HCT116 (cell line): Measurements from ENCODE around the gene GLDN. TPM values are rescaled to one million over a fixed set of nuclear protein-coding genes. Genes with fewer than 3 reads are reported as not detected.

Experiments
- ATAC-seq: fragments of 200-7000 bp; cut with Tn5 transposase; 2 replicates; pipeline ENCODE4 v1.9.1; 2020; ENCODE audit warnings: mild to moderate bottlenecking, moderate library complexity
- BruUV-seq: library from RNA; stranded (reverse); fragments of 400-500 nt; replicated peaks from 2 replicates; lab custom pipeline; 2021; lab: Mats Ljungman, UMichigan
- CTCF ChIA-PET: fragments of 300-600 bp; sonication (Branson Sonifier 250); formaldehyde crosslinking; loops from one replicate; lab custom pipeline; 2021; ENCODE audit warnings: antibody characterized with exemption; lab: Charles Lee
- POLR2A ChIA-PET: fragments of 300-600, 350-600 bp; sonication (Branson Sonifier 250); formaldehyde crosslinking; loops from one replicate; lab custom pipeline; 2021; ENCODE audit warnings: antibody characterized with exemption; lab: Charles Lee
- RAD21 ChIA-PET, 2 experiments: fragments of 300-600 bp; sonication (Branson Sonifier 250); formaldehyde crosslinking; loops; one replicate each; lab custom pipeline; 2023; ENCODE audit warnings: low total read pairs in 2 of 2; ENCODE audit not compliant: uncharacterized antibody in 2 of 2, unreplicated experiment in 2 of 2, low non-redundant PET in 1 of 2; lab: Charles Lee
- DNase-seq: peaks from one replicate; pipeline ENCODE4 v3.0.0-alpha.2; 2010; ENCODE audit warnings: low read depth, low spot score
- H2AFZ ChIP-seq: fragments of 200-600 bp; shearing (Covaris generic), sonication (generic); 2 replicates; pipeline ENCODE4 v1.6.1; 2017; ENCODE audit warnings: low read depth, mixed run types, mixed read lengths, antibody characterized with exemption, low read length; ENCODE audit not compliant: poor library complexity, severe bottlenecking
- H3K27ac ChIP-seq: 2 replicates; pipeline ENCODE4 v1.5.1; 2012; ENCODE audit warnings: low read depth, low read length
- H3K27me3 ChIP-seq: fragments of 200-600 bp; sonication (generic); 2 replicates; pipeline ENCODE4 v1.6.1; 2016; ENCODE audit warnings: mixed run types, low read length, mixed read lengths; ENCODE audit not compliant: insufficient read depth
- H3K36me3 ChIP-seq, 2 experiments: fragments of 200-500 bp in 1 of 2; fragments of 200-600 bp in 1 of 2; sonication (Bioruptor generic) in 1 of 2; sonication (generic) in 1 of 2; 2 replicates each; pipeline versions ENCODE4 v1.5.1 to v1.6.1; 2014 to 2016; ENCODE audit warnings: low read length in 2 of 2, inconsistent platforms in 1 of 2, mixed read lengths in 1 of 2, mixed run types in 1 of 2; ENCODE audit not compliant: insufficient read depth in 2 of 2, control insufficient read depth in 1 of 2
- H3K4me1 ChIP-seq, 2 experiments: fragments of 200-600 bp in 1 of 2; sonication (generic) in 1 of 2; 2 replicates each; pipeline versions ENCODE4 v1.5.1 to v1.6.1; 2012 to 2017; ENCODE audit warnings: low read length in 2 of 2, inconsistent platforms in 1 of 2, mild to moderate bottlenecking in 1 of 2, mixed read lengths in 1 of 2, mixed run types in 1 of 2, moderate library complexity in 1 of 2; ENCODE audit not compliant: insufficient read depth in 2 of 2, control insufficient read depth in 1 of 2
- H3K4me2 ChIP-seq: fragments of 200-600 bp; sonication (generic); 2 replicates; pipeline ENCODE4 v1.6.1; 2017; ENCODE audit warnings: mixed run types, low read length, mixed read lengths
- H3K4me3 ChIP-seq, 2 experiments: fragments of 200-600 bp in 1 of 2; sonication (generic) in 1 of 2; replicated peaks in 1 of 2; 2 replicates each; pipeline ENCODE4 v1.5.1; 2011 to 2016; ENCODE audit warnings: low read length in 2 of 2, control low read depth in 1 of 2, low read depth in 1 of 2, mild to moderate bottlenecking in 1 of 2, mixed read lengths in 1 of 2, mixed run types in 1 of 2
- H3K79me2 ChIP-seq: fragments of 200-600 bp; sonication (generic); 2 replicates; pipeline ENCODE4 v1.6.1; 2017; ENCODE audit warnings: mild to moderate bottlenecking, mixed run types, low read length, moderate library complexity, mixed read lengths; ENCODE audit not compliant: insufficient read depth
- H3K9ac ChIP-seq: fragments of 200-600 bp; sonication (generic); 2 replicates; pipeline ENCODE4 v1.6.1; 2016; ENCODE audit warnings: low read length, mixed read lengths
- H3K9me2 ChIP-seq: fragments of 200-600 bp; sonication (generic), shearing (Covaris generic); 2 replicates; pipeline ENCODE4 v1.6.1; 2017; ENCODE audit warnings: mixed run types, mild to moderate bottlenecking, moderate library complexity; ENCODE audit not compliant: insufficient read depth
- H3K9me3 ChIP-seq, 2 experiments: fragments of 200-500 bp in 1 of 2; fragments of 200-600 bp in 1 of 2; sonication (Bioruptor generic) in 1 of 2; sonication (generic) in 1 of 2; 2 replicates each; pipeline ENCODE4 v1.6.1; 2014 to 2017; ENCODE audit warnings: low read length in 2 of 2, mixed read lengths in 2 of 2, inconsistent platforms in 1 of 2, low read depth in 1 of 2, mild to moderate bottlenecking in 1 of 2, mixed run types in 1 of 2, moderate library complexity in 1 of 2; ENCODE audit not compliant: control insufficient read depth in 1 of 2, insufficient read depth in 1 of 2
- H4K20me1 ChIP-seq: fragments of 200-600 bp; sonication (generic), shearing (Covaris generic); 2 replicates; pipeline ENCODE4 v1.6.1; 2017; ENCODE audit warnings: mixed run types, mild to moderate bottlenecking, moderate library complexity; ENCODE audit not compliant: insufficient read depth
- ELF1 ChIP-seq: IDR thresholded peaks from 2 replicates; pipeline ENCODE4 v1.6.1; 2012; ENCODE audit warnings: low read depth, borderline replicate concordance
- FOSL1 ChIP-seq: IDR thresholded peaks from 2 replicates; pipeline ENCODE4 v1.6.1; 2012; ENCODE audit warnings: low read depth
- intact Hi-C: fragments of 100-400 bp; cut with micrococcal nuclease; formaldehyde crosslinking; loops from 2 replicates; pipeline ENCODE4 v1.10.0; 2022
- total RNA-seq: library from RNA; stranded (reverse); gene quantifications from one replicate; pipeline ENCODE4 v1.2.1, GENCODE V29; 2021; ENCODE audit not compliant: unreplicated experiment
- TF ChIP-seq, protein P1 (sequence below): IDR thresholded peaks from 2 replicates; pipeline ENCODE4 v1.6.1; 2012; ENCODE audit warnings: low read depth

The GLDN gene
- total RNA-seq, 1 experiment from 2014 or later = 3.0 TPM

DNA sequence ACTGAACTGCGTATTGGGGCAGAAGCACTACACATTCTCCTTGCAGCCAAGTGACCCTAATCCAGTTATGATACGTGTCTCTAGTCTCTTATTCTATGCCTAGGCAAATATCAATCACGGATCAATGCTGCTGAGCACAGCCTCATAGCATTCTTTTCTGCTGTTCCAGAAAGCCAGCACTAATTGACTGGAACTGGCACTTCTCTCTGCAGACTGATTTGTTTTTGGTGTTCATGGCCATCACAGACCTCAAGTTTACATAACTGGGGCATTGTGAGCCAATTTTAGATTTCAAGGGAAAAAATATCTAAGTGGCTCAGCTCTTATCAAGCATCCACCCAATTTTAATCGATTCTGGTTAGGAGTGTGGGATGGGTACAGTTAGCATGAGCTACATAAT is 37.9 kb downstream of the GLDN start:
- Histone ChIP-seq H4K20me1 (no peaks in the 10 kb centered on the region), H3K9me2 (no peaks in the 10 kb centered on the region), H2AFZ (no peak overlapping the region), H3K27ac (no peak overlapping the region), H3K4me1 (no peaks in the 10 kb centered on the region), H3K79me2 (no peaks in the 10 kb centered on the region), H3K4me2 (no peak overlapping the region), H3K9ac (no peak overlapping the region), H3K4me3 (no peak overlapping the region), H3K27me3 (no peaks in the 10 kb centered on the region), H3K9me3 (no peaks in the 10 kb centered on the region), H3K36me3 (no peaks in the 10 kb centered on the region)
- RAD21 ChIA-PET = no interaction called here
- intact Hi-C loops = no loop called here
- no TSS peak for BruUV-seq
- no peak for DNase-seq
- POLR2A ChIA-PET = no interaction called here
- CTCF ChIA-PET = interaction anchor here (1.4 to 3.4 kb wide), 2 partner anchors 22 to 216 kb away, joined by 3 to 25 read pairs; no protein-coding TSS in a partner anchor
- TF ChIP-seq FOSL1 = no peak
- TF ChIP-seq, protein P1, sequence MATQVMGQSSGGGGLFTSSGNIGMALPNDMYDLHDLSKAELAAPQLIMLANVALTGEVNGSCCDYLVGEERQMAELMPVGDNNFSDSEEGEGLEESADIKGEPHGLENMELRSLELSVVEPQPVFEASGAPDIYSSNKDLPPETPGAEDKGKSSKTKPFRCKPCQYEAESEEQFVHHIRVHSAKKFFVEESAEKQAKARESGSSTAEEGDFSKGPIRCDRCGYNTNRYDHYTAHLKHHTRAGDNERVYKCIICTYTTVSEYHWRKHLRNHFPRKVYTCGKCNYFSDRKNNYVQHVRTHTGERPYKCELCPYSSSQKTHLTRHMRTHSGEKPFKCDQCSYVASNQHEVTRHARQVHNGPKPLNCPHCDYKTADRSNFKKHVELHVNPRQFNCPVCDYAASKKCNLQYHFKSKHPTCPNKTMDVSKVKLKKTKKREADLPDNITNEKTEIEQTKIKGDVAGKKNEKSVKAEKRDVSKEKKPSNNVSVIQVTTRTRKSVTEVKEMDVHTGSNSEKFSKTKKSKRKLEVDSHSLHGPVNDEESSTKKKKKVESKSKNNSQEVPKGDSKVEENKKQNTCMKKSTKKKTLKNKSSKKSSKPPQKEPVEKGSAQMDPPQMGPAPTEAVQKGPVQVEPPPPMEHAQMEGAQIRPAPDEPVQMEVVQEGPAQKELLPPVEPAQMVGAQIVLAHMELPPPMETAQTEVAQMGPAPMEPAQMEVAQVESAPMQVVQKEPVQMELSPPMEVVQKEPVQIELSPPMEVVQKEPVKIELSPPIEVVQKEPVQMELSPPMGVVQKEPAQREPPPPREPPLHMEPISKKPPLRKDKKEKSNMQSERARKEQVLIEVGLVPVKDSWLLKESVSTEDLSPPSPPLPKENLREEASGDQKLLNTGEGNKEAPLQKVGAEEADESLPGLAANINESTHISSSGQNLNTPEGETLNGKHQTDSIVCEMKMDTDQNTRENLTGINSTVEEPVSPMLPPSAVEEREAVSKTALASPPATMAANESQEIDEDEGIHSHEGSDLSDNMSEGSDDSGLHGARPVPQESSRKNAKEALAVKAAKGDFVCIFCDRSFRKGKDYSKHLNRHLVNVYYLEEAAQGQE = no peak
- no peak for TF ChIP-seq ELF1
- no peak for ATAC-seq
